SK-N-SH treated with all-trans-retinoic acid at 6 μM for 48 hours (cell line): Measurements from ENCODE around the gene ZBTB9.

Source experiments
- ATAC-seq: fragments of 200-7000 bp; cut with Tn5 transposase; 3 replicates; pipeline ENCODE4 v1.9.1; 2020; ENCODE audit warnings: mild to moderate bottlenecking, moderate library complexity
- BACH2 ChIP-seq: fragments of 250-450 bp; sonication (Bioruptor Pico); IDR thresholded peaks from 2 replicates; pipeline ENCODE4 v1.9.0; 2021; ENCODE audit warnings: mild to moderate bottlenecking, borderline replicate concordance
- CREB5 ChIP-seq: fragments of 250-450 bp; sonication (Bioruptor Pico); IDR thresholded peaks from 2 replicates; pipeline ENCODE4 v1.5.1; 2020; ENCODE audit warnings: low read depth, mild to moderate bottlenecking, moderate library complexity
- CSDC2 ChIP-seq: fragments of 250-450 bp; sonication (Bioruptor Pico); IDR thresholded peaks from 2 replicates; pipeline ENCODE4 v1.5.0; 2020; ENCODE audit warnings: mild to moderate bottlenecking, moderate library complexity
- CSRNP3 ChIP-seq: fragments of 250-450 bp; sonication (Bioruptor Pico); IDR thresholded peaks from 2 replicates; pipeline ENCODE4 v1.5.1; 2021; ENCODE audit warnings: mild to moderate bottlenecking, moderate library complexity
- GLIS3 ChIP-seq: fragments of 250-450 bp; sonication (Bioruptor Pico); IDR thresholded peaks from 2 replicates; pipeline ENCODE4 v1.5.0; 2020; ENCODE audit warnings: mild to moderate bottlenecking, moderate library complexity
- OSR1 ChIP-seq: fragments of 250-450 bp; sonication (Bioruptor Pico); IDR thresholded peaks from 2 replicates; pipeline ENCODE4 v1.8.0; 2022; ENCODE audit warnings: moderate library complexity, mild to moderate bottlenecking, inconsistent platforms
- PATZ1 ChIP-seq: fragments of 250-450 bp; sonication (Bioruptor Pico); IDR thresholded peaks from 2 replicates; pipeline ENCODE4 v1.8.0; 2020; ENCODE audit warnings: mild to moderate bottlenecking, moderate library complexity, borderline replicate concordance
- POU6F1 ChIP-seq: fragments of 250-450 bp; sonication (Bioruptor Pico); IDR thresholded peaks from 2 replicates; pipeline ENCODE4 v1.8.0; 2021; ENCODE audit warnings: low read depth, mild to moderate bottlenecking, moderate library complexity, borderline replicate concordance
- PPARA ChIP-seq: fragments of 250-450 bp; sonication (Bioruptor Pico); IDR thresholded peaks from 2 replicates; pipeline ENCODE4 v1.5.0; 2020; ENCODE audit warnings: mild to moderate bottlenecking, borderline replicate concordance
- RARB ChIP-seq: fragments of 250-450 bp; sonication (Bioruptor Pico); IDR thresholded peaks from 2 replicates; pipeline ENCODE4 v1.8.0; 2021; ENCODE audit warnings: mild to moderate bottlenecking, moderate library complexity
- TOX ChIP-seq: fragments of 250-450 bp; sonication (Bioruptor Pico); IDR thresholded peaks from 2 replicates; pipeline ENCODE4 v1.8.0; 2021; ENCODE audit warnings: mild to moderate bottlenecking, moderate library complexity, borderline replicate concordance
- TSHZ2 ChIP-seq: fragments of 250-450 bp; sonication (Bioruptor Pico); IDR thresholded peaks from 2 replicates; pipeline ENCODE4 v1.5.0; 2020; ENCODE audit warnings: mild to moderate bottlenecking, moderate library complexity
- ZFP30 ChIP-seq: fragments of 450-650 bp; formaldehyde crosslinking; IDR thresholded peaks from 2 replicates; pipeline ENCODE4 v1.5.0; 2022; ENCODE audit warnings: mild to moderate bottlenecking, moderate library complexity
- ZNF565 ChIP-seq: fragments of 450-650 bp; formaldehyde crosslinking; conservative IDR thresholded peaks from 2 replicates; pipeline ENCODE4 v1.5.0; 2020; ENCODE audit warnings: low read depth, mild to moderate bottlenecking, moderate library complexity
- ZNF70 ChIP-seq: fragments of 450-650 bp; formaldehyde crosslinking; IDR thresholded peaks from 2 replicates; pipeline ENCODE4 v1.5.0; 2020; ENCODE audit warnings: mild to moderate bottlenecking, moderate library complexity
- ZNF8 ChIP-seq: fragments of 450-650 bp; formaldehyde crosslinking; IDR thresholded peaks from 2 replicates; pipeline ENCODE4 v1.5.0; 2020; ENCODE audit warnings: mild to moderate bottlenecking, moderate library complexity

ZBTB9 gene

GRCh38 chr6:33426590-33427511, 27.5 kb upstream of the ZBTB9 start:
- ATAC-seq, result peak; percentile 4; the same call in 1 of the 3 replicates
- TF ChIP-seq TSHZ2 (CRISPR knock-in tag), result no peak
- no peak for TF ChIP-seq CSRNP3
- TF ChIP-seq ZNF8, result no peak
- no peak for TF ChIP-seq GLIS3
- TF ChIP-seq PATZ1 (CRISPR knock-in tag), result no peak
- no peak for TF ChIP-seq CSDC2 (CRISPR knock-in tag)
- no peak for TF ChIP-seq ZNF70

GRCh38 chr6:33427585-33428223, 26.7 kb upstream of the ZBTB9 start:
- ATAC-seq, result peak; percentile 19
- TF ChIP-seq ZFP30 (CRISPR knock-in tag) (no peak), BACH2 (CRISPR knock-in tag) (no peak), OSR1 (no peak), RARB (CRISPR knock-in tag) (no peak), ZNF565 (CRISPR knock-in tag) (no peak), GLIS3 (no peak), ZNF70 (no peak), ZNF8 (no peak), PATZ1 (CRISPR knock-in tag) (no peak), POU6F1 (CRISPR knock-in tag) (no peak), TOX (no peak), CREB5 (CRISPR knock-in tag) (no peak)

GRCh38 chr6:33428224-33428965, 26.0 kb upstream of the ZBTB9 start:
- ATAC-seq, result peak; percentile 14
- TF ChIP-seq PATZ1 (CRISPR knock-in tag) (no peak), ZFP30 (CRISPR knock-in tag) (no peak), RARB (CRISPR knock-in tag) (no peak), BACH2 (CRISPR knock-in tag) (no peak), CSDC2 (CRISPR knock-in tag) (no peak), ZNF8 (no peak), OSR1 (no peak), ZNF565 (CRISPR knock-in tag) (no peak), PPARA (CRISPR knock-in tag) (no peak), TOX (no peak), CSRNP3 (no peak), ZNF70 (no peak), GLIS3 (no peak)
